ENCODE results near the gene BUB1. TPM values are rescaled to one million over a fixed set of nuclear protein-coding genes. Genes with fewer than 3 reads are reported as not detected.

The BUB1 gene
- polyA plus RNA-seq, 1 donor from 2014 or later, result 2.4 TPM

DNA sequence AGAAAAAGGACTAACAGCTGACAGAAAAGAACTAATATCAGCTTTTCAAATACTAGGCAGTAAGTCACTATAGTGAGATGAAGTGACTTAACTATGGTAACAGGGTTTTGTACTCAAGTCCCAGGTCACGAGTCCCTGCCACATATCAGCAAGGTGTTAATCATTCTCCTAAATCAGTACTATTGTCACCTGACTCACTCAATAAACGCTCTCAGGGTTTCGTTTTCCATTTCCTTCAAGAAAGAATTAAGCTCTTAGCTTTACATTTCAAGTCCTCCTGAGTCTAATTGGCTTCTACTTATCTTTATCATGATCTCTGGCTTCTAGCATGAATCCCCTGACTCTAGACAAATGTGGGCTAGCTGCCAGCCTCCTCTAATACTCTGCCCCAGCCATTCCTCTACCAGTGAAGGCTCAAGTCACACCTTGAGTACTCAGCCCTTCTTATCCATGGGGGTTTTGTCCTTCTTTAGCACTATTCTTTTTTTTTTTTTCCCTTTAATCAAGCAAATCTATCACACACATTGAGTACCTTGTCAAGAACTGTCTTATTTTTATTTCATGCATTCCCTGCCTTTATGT lies 20.0 kb downstream of the BUB1 start:
- Histone ChIP-seq H3K36me3 (ENCODE audit: insufficient read depth, low read length) (no peaks in the 10 kb centered on the region), H3K9ac (ENCODE audit: low read length) (no peak overlapping the region), H3K27ac (ENCODE audit: low read length) (no peak overlapping the region), H3F3A (ENCODE audit: insufficient read depth, low read length, poor library complexity, severe bottlenecking) (no peaks in the 10 kb centered on the region), H3K9me2 (ENCODE audit: insufficient read depth, low read length) (no peaks in the 10 kb centered on the region), H4K20me1 (ENCODE audit: insufficient read depth) (no peaks in the 10 kb centered on the region), H2AFZ (ENCODE audit: low read depth, low read length) (no peak overlapping the region), H3K9me3 (ENCODE audit: low read length) (no peaks in the 10 kb centered on the region), H3K79me2 (replicated peaks; ENCODE audit: insufficient read depth, low read length) (no peaks in the 10 kb centered on the region), H3K27me3 (ENCODE audit: insufficient read depth, low read depth, low read length) (no peaks in the 10 kb centered on the region), H3K4me2 (ENCODE audit: low read length) (no peak overlapping the region), H3K4me3 (ENCODE audit: low read length) (no peak overlapping the region)
- TF ChIP-seq EZH2 (IDR thresholded peaks at IDR 0.05; ENCODE audit: borderline replicate concordance, insufficient read depth, low read length, poor library complexity, severe bottlenecking), result no peak
- no peak for TF ChIP-seq EP300 (conservative IDR thresholded peaks at IDR 0.05; ENCODE audit: poor library complexity, severe bottlenecking)
- no peak for TF ChIP-seq POLR2AphosphoS5 (IDR thresholded peaks at IDR 0.05)
- TF ChIP-seq, protein P1, sequence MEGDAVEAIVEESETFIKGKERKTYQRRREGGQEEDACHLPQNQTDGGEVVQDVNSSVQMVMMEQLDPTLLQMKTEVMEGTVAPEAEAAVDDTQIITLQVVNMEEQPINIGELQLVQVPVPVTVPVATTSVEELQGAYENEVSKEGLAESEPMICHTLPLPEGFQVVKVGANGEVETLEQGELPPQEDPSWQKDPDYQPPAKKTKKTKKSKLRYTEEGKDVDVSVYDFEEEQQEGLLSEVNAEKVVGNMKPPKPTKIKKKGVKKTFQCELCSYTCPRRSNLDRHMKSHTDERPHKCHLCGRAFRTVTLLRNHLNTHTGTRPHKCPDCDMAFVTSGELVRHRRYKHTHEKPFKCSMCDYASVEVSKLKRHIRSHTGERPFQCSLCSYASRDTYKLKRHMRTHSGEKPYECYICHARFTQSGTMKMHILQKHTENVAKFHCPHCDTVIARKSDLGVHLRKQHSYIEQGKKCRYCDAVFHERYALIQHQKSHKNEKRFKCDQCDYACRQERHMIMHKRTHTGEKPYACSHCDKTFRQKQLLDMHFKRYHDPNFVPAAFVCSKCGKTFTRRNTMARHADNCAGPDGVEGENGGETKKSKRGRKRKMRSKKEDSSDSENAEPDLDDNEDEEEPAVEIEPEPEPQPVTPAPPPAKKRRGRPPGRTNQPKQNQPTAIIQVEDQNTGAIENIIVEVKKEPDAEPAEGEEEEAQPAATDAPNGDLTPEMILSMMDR (IDR thresholded peaks at IDR 0.05; ENCODE audit: poor library complexity, severe bottlenecking), result no peak
- TF ChIP-seq RAD21 (conservative IDR thresholded peaks at IDR 0.05), result no peak
- no peak for TF ChIP-seq SMC3 (conservative IDR thresholded peaks at IDR 0.05; ENCODE audit: poor library complexity)
- TF ChIP-seq MXI1 (conservative IDR thresholded peaks at IDR 0.05; ENCODE audit: poor library complexity, severe bottlenecking), result no peak
- TF ChIP-seq TAF1 (IDR thresholded peaks at IDR 0.05; ENCODE audit: low read depth), result no peak
- TF ChIP-seq, protein P2, sequence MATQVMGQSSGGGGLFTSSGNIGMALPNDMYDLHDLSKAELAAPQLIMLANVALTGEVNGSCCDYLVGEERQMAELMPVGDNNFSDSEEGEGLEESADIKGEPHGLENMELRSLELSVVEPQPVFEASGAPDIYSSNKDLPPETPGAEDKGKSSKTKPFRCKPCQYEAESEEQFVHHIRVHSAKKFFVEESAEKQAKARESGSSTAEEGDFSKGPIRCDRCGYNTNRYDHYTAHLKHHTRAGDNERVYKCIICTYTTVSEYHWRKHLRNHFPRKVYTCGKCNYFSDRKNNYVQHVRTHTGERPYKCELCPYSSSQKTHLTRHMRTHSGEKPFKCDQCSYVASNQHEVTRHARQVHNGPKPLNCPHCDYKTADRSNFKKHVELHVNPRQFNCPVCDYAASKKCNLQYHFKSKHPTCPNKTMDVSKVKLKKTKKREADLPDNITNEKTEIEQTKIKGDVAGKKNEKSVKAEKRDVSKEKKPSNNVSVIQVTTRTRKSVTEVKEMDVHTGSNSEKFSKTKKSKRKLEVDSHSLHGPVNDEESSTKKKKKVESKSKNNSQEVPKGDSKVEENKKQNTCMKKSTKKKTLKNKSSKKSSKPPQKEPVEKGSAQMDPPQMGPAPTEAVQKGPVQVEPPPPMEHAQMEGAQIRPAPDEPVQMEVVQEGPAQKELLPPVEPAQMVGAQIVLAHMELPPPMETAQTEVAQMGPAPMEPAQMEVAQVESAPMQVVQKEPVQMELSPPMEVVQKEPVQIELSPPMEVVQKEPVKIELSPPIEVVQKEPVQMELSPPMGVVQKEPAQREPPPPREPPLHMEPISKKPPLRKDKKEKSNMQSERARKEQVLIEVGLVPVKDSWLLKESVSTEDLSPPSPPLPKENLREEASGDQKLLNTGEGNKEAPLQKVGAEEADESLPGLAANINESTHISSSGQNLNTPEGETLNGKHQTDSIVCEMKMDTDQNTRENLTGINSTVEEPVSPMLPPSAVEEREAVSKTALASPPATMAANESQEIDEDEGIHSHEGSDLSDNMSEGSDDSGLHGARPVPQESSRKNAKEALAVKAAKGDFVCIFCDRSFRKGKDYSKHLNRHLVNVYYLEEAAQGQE (IDR thresholded peaks at IDR 0.05; ENCODE audit: borderline replicate concordance), result no peak

DNA sequence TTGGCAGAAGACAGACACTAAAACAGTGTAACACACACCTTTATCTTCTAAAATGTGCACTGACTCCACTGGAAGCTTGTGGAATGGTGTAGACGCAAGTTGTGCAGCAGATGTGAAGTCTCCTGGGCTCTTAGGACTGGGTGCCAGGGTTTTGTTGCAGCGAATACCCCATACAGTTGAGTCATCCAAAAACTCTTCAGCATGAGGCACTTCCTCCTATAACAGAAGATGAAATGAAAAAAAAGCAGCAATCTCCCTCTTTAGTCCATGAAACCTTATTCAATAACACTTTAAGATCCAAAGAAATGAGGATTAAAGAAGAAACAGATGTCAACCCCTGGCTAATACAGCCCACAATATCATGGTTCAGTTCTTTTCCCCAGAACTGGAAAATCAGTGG lies 22.2 kb downstream of the BUB1 start:
- H2AFZ ChIP-seq (ENCODE audit: low read depth, low read length), result no peak overlapping the region
- no peak for TF ChIP-seq POLR2AphosphoS5 (IDR thresholded peaks at IDR 0.05)
- no peak for TF ChIP-seq SMC3 (conservative IDR thresholded peaks at IDR 0.05; ENCODE audit: poor library complexity)
- TF ChIP-seq TAF1 (IDR thresholded peaks at IDR 0.05; ENCODE audit: low read depth), result no peak
- no peak for TF ChIP-seq EZH2 (IDR thresholded peaks at IDR 0.05; ENCODE audit: borderline replicate concordance, insufficient read depth, low read length, poor library complexity, severe bottlenecking)
- no peak for TF ChIP-seq MXI1 (conservative IDR thresholded peaks at IDR 0.05; ENCODE audit: poor library complexity, severe bottlenecking)
- TF ChIP-seq RAD21 (conservative IDR thresholded peaks at IDR 0.05), result no peak
- TF ChIP-seq, protein P1 (IDR thresholded peaks at IDR 0.05; ENCODE audit: poor library complexity, severe bottlenecking), result no peak
- TF ChIP-seq EP300 (conservative IDR thresholded peaks at IDR 0.05; ENCODE audit: poor library complexity, severe bottlenecking), result no peak
- TF ChIP-seq, protein P2 (IDR thresholded peaks at IDR 0.05; ENCODE audit: borderline replicate concordance), result no peak
- H3K9me3 ChIP-seq (ENCODE audit: low read length), result no peaks in the 10 kb centered on the region
- no peaks in the 10 kb centered on the region for H3K79me2 ChIP-seq (replicated peaks; ENCODE audit: insufficient read depth, low read length)
- no peak overlapping the region for H3K4me2 ChIP-seq (ENCODE audit: low read length)
- H3K9ac ChIP-seq (ENCODE audit: low read length), result no peak overlapping the region
- no peaks in the 10 kb centered on the region for H4K20me1 ChIP-seq (ENCODE audit: insufficient read depth)
- no peaks in the 10 kb centered on the region for H3K36me3 ChIP-seq (ENCODE audit: insufficient read depth, low read length)
- no peak overlapping the region for H3K27ac ChIP-seq (ENCODE audit: low read length)
- no peaks in the 10 kb centered on the region for H3K27me3 ChIP-seq (ENCODE audit: insufficient read depth, low read depth, low read length)
- no peak overlapping the region for H3K4me3 ChIP-seq (ENCODE audit: low read length)
- H3K9me2 ChIP-seq (ENCODE audit: insufficient read depth, low read length), result no peaks in the 10 kb centered on the region
- no peaks in the 10 kb centered on the region for H3F3A ChIP-seq (ENCODE audit: insufficient read depth, low read length, poor library complexity, severe bottlenecking)
